D341Med (cell line): ENCODE data around the gene CBX7.

Experiments
- DNase-seq: peaks from one replicate; pipeline ENCODE4 v3.0.0; 2012; ENCODE audit warnings: low spot score

Gene CBX7

GRCh38 chr22:39152511-39153219, at the start of gene CBX7:
Gene CBX7 (minus strand): TSS chr22:39152680. CDS start chr22:39152444, 236 bp downstream.
- DNase-seq = peak; percentile 100

- DNase-seq = no peak
Measured at GRCh38 chr22:39197578-39197977, 45.1 kb upstream of the CBX7 start.

DNA sequence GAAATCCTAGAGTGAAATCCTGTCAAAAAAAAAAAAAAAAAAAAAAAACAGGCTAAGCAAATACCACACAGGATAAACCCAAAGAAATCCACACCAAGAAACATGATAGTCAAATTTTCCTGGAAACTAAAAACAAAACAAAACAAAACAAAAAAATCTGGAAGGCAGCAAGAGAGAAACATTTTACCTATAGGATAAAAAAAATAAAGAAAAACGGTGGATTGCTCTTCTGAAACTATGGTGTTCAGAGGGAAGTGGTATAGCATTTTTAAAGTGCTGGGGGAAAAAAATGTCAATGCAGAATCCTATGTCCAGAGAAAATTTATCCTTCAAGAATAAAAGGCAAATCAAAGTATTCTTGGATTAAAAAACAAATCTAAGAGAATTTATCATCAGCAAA, 41.6 kb upstream of the CBX7 start:
- no peak for DNase-seq

- DNase-seq = no peak
Measured at GRCh38 chr22:39188809-39189208, 36.3 kb upstream of the CBX7 start.

DNA sequence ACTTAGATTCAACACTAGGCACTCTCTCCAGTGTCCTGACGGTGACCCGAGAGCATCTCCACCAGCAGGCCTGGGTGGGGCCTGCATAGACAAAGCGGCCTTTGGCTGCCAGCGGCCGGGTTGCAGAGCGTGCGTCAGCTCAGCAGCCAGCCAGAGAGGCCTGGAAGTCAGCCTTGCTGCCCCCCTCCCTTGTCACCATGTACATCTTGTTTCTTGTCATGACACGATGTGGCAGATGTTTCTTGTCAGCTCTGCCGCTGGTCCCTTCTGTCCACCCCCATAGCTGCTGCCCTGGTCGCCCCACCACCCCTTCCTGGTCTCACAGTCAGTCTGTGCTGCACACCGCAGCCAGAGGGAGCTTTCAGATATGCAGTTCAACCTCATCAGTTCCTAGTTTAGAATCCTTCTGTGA, 33.1 kb upstream of the CBX7 start:
- DNase-seq = peak; percentile 25

DNA sequence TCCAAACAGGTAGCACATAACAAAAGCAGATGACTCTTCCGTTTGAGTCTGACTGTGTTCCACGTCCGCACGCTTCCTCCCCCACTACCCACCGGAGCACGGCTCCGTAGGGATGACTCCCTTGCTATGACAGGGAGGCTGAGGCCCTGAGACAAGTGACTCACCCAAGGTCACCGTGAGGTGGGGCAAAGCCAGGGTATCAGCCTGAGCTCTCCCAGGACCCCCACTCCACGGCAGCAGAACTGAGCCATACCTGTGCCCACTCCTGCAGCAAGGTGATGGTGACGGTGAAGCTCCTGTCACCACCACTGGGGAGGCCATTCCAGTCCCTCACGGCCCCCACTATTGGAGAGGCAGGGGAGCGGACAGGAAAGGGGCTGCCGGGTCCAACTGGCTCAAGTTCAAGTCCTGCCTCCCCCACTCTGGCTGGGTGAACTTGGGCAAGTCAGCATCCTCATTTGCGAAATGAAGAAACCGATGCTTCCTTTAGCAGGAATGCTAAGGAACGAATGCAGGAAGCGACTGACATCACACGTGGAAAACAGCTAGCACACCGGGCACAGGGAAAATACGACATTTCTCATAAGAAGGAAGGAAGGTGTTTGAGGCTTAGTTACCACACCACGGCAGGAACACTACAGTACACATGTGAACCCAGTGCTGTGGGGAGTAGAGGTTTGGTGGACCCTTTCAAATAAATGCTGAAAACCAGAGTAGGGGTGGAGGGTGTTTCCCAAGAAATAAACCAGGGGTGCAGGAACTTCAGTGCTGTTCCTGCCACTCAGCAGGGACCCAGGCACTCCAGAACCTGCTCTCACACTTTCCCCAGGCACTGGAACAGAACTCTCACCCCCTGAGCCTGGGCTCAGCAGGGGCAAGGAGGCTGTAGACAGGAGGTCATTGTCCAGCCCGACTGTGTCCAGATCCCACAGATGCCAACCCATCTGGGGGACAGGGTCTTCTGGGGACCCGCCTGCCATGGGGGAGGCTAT, 32.4 kb upstream of the CBX7 start:
- DNase-seq = no peak

DNA sequence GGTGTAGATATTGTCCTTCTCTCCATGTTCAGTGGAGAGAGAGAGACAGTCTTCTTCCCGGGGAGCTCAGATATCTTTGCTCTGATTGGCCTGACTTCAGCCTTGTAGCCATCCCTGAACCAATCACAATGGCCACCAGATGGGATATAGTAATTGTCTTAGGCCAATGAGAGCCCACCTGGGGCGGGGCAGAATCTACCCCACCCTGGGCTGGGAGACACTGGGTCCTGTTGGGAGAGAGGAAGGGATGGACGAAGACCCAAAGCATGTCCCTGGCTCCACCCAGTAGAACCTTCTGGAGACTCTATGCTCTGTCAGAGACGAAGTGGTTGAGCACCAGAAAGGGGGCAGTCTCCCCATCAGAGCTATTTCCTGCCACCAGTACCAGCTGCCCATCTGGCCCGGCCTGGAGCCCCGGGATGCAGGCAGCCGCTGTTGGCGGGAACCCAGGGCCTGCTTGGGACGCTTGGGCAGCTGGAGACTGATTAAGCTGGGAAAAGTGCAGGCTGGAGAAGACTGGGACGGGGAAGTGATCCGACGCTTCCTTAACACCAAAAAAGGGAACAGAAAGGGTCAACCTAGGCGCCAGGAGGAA, 31.6 kb upstream of the CBX7 start:
- peak; percentile 33 for DNase-seq

DNA sequence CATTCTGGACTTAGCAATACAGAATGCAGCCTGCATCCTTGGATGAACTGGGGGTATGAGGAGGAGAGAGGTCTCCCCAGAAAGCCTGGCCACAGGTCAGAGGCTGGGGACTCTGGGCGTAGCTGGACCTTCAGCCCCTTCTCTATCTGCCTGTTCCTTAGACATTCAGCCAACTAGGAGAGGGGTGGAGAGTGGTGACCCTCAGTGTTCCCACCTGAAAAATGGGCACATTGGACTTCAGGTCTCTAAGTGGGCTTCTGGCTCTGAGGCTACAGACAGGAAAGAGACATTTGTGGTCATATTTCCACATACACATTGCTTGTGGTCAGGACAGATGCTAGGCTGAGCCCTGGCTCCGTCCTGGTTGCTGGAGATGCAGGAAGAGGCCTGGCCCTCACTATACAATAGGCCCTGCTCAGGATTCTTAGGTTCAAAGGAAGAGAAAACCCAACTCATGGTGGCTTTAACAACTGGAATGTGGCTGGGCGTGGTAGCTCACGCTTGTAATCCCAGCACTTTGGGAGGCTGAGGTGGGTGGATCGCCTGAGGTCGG, 30.1 kb upstream of the CBX7 start:
- no peak for DNase-seq

- DNase-seq = no peak
Measured at GRCh38 chr22:39181778-39182177, 29.3 kb upstream of the CBX7 start.

- no peak for DNase-seq
Measured at GRCh38 chr22:39181356-39181755, 28.9 kb upstream of the CBX7 start.

GRCh38 chr22:39179841-39180335, 27.4 kb upstream of the CBX7 start:
- DNase-seq = no peak

DNA sequence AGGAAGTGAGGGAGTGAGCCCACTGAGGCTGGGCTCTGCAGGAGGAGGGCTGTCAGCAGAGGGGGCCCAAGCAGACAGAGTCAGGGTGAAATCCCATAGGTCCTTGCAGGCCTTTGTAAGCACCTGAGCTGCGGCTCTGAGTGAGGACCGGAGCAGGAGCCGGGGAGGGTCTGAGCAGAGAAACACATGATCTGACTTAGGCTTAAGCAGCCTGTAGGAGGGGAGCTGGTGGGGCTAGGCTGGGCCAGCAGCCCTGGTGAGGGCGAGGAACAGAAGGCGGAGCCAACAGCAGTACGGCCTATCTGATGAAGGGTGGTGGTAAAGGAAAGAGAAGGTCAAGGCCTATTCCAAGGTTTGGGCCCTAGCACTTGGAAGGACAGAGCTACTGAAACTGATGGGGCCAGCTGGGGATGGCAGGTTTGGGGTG, 26.9 kb upstream of the CBX7 start:
- DNase-seq = no peak

- no peak for DNase-seq
Measured at GRCh38 chr22:39178206-39179111, 26.0 kb upstream of the CBX7 start.

DNA sequence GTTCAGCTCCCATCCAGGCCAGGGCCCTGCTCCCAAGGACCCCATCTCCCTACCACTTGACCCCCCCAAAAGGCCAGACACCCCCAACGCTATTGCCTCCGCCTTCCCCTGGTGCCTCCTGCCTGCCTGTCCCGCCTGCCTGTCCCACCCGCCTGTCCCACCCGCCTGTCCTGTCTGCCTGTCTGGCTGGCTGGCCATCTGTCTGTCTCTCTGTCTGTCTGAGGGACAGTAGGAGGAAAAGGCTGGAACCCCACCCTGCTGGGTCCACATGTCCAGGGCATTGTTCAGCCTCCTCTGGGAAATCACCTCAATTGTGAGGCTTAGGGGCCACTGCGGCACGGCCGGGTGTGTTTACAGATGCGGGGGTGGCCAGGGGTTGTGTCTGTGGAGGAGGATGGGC, 25.3 kb upstream of the CBX7 start:
- DNase-seq = no peak

DNA sequence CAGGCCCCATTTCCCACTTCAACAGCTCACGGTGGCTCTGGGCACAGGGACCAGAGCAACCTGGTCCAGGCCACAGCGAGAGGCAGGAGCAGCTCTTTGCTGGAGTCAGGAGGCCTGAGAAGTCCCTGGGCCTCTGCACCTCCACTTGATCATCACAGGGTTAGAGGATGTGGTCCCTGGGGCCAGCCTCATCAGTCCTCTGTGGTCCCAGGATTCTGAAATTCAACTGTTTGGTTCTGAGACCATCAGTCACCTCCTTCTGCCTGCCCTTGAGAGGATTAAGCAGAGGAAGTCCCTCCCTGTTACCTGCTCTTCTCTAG, 24.9 kb upstream of the CBX7 start:
- DNase-seq = no peak

- DNase-seq = no peak
Measured at GRCh38 chr22:39176714-39177455, 24.4 kb upstream of the CBX7 start.

DNA sequence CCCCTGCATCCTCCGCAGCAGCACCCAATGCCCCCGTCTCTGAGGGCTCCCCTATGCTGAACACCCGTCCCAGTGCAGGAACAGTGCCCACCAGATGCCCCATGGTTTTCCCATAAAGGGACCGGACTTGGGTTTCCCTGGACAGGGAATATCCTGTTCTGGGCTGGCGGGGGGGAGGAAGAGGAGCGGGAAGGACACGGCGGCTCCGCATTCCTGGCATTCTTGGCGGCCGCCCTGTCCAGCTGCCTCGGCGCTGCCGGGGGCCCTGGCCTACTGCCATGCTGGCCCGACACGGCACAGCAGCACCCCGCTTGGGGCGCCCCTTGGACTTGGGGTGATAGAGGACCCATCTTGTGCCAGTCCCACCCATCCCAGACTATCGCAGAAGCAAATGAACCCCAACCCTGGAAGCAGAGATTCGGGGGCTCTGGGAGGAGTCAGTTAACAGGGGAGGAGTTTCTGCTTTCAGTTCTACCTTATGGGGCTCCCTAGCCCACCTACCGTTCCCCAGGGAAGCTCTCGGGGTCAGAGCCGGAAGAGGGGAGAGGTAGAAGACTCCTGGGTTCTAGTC, 23.7 kb upstream of the CBX7 start:
- no peak for DNase-seq

DNA sequence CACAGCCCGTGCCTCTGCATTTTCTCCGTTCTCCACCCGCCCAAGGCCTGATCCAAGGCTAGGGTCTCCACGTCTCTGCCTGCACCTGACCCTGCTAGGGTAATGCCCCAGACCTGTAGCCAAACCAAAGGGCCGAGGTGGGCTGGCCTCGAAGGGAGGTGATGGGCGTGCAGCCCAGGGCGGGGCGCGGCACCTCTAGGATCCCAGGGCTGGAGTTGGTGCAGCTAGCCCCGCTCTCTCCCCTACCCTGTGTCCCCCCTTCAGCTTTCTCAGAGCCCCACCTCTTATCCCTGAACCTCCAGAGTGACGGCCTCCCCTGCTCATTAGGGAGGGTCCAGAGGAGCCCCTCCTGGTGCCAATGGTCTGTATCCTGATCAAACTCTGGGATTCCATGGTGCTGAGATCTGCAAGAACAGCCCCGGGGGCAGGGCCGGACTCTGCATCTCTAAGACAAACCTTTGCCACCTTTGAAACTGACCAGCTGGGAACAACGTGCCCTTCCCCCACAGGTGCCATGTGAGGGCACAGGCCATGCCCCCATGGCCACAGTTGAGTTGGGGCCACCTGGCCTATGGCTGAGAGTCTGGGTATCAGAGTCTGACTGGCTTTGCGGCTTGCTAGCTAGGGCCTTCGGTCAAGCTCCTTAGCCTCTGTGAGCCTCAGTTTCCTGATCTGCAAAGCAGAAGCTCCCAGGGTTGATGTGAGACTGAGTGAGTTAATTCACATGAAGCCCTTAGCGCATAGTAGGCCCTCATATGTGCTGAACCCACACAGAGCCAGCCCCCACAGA, 23.1 kb upstream of the CBX7 start:
- no peak for DNase-seq
